Measurements from ENCODE around the gene CRKL.
"Not testable (repeated sequence)": the region's sequence is repeated elsewhere in the genome, so short reads cannot be mapped to it uniquely, and the experiment has no call there.

Gene CRKL

GRCh38 chr22:20889025-20889704 lies 28.0 kb upstream of the CRKL start:
- Mint-ChIP-seq H3K9me3 (no peaks in the 10 kb centered on the region), H3K27me3 (ENCODE audit: low read depth) (no peaks in the 10 kb centered on the region), H3K4me1 (ENCODE audit: low read depth) (no peaks in the 10 kb centered on the region), H3K36me3 (ENCODE audit: low read depth) (peaks cover 25% of the 10 kb centered on the region), H3K4me3 (no peak overlapping the region), H3K27ac (no peak overlapping the region)

GRCh38 chr22:20889904-20890540 lies 27.2 kb upstream of the CRKL start:
- peaks cover 21% of the 10 kb centered on the region for H3K36me3 Mint-ChIP-seq (ENCODE audit: low read depth)
- no peak overlapping the region for H3K27ac Mint-ChIP-seq
- no peaks in the 10 kb centered on the region for H3K4me1 Mint-ChIP-seq (ENCODE audit: low read depth)
- no peaks in the 10 kb centered on the region for H3K9me3 Mint-ChIP-seq
- H3K27me3 Mint-ChIP-seq (ENCODE audit: low read depth): no peaks in the 10 kb centered on the region
- no peak overlapping the region for H3K4me3 Mint-ChIP-seq

DNA sequence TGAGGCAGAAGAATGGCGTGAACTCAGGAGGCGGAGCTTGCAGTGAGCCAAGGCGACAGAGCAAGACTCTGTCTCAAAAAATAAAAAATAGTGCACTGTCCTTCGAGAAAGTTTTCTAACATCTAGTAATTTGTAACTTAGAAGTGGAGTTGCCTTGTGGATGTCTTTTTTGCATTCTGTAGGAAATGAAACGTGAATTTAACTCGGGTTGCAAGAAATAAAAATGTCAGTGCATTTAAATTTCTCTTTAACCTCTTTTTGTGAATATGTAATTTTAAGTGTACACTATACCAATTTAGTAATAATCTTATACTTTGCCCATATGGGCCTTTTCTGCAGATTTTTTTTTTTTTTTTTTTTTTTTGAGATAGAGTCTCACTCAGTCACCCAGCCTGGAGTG lies 26.2 kb upstream of the CRKL start:
- Mint-ChIP-seq H3K27me3 (ENCODE audit: low read depth) (peaks cover 3% of the 10 kb centered on the region), H3K27ac (no peak overlapping the region), H3K4me1 (ENCODE audit: low read depth) (no peaks in the 10 kb centered on the region), H3K4me3 (no peak overlapping the region), H3K9me3 (no peaks in the 10 kb centered on the region), H3K36me3 (ENCODE audit: low read depth) (peaks cover 19% of the 10 kb centered on the region)

- H3K27ac Mint-ChIP-seq; H3K4me1 Mint-ChIP-seq (ENCODE audit: low read depth); H3K9me3 Mint-ChIP-seq; H3K36me3 Mint-ChIP-seq (ENCODE audit: low read depth); H3K27me3 Mint-ChIP-seq (ENCODE audit: low read depth); H3K4me3 Mint-ChIP-seq: not testable (repeated sequence)
These were observed 19.5 kb upstream of the CRKL start for GRCh38 chr22:20897737-20898136.

DNA sequence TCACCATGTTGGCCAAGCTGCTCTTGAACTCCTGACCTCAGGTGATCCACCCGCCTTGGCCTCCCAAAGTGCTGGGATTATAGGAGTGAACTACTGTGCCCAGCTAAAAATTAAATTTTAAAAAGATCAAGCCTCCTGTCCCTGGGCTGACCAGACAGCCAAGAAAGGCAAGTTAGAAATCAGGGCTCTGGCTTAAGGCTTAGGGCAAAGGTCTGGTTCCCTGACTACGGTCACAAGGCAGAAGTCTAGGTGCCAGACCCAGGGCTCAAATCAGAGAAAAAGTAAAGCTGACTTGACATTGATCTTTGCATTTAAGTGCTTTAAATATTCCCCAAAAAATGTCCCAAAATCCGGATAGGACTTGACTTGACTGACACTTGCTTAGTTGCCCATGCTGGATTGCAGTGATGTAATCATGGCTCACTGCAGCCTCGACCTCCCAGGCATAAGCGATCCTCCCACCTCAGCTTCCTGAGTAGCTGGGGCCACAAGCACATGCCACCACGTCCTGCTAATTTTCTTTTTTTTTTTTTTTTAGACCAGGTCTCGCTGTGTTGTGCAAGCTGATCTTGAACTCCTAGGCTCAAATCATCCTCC lies 17.3 kb upstream of the CRKL start:
- peaks cover 10% of the 10 kb centered on the region for H3K27me3 Mint-ChIP-seq (ENCODE audit: low read depth)
- no peaks in the 10 kb centered on the region for H3K9me3 Mint-ChIP-seq
- no peak overlapping the region for H3K27ac Mint-ChIP-seq
- H3K36me3 Mint-ChIP-seq (ENCODE audit: low read depth): no peaks in the 10 kb centered on the region
- no peak overlapping the region for H3K4me3 Mint-ChIP-seq
- H3K4me1 Mint-ChIP-seq (ENCODE audit: low read depth): peaks cover 1% of the 10 kb centered on the region

GRCh38 chr22:20901093-20902033 lies 15.8 kb upstream of the CRKL start:
- peaks cover 17% of the 10 kb centered on the region for H3K27me3 Mint-ChIP-seq (ENCODE audit: low read depth)
- not testable (repeated sequence) for H3K27ac Mint-ChIP-seq; H3K36me3 Mint-ChIP-seq (ENCODE audit: low read depth); H3K9me3 Mint-ChIP-seq; H3K4me1 Mint-ChIP-seq (ENCODE audit: low read depth); H3K4me3 Mint-ChIP-seq

DNA sequence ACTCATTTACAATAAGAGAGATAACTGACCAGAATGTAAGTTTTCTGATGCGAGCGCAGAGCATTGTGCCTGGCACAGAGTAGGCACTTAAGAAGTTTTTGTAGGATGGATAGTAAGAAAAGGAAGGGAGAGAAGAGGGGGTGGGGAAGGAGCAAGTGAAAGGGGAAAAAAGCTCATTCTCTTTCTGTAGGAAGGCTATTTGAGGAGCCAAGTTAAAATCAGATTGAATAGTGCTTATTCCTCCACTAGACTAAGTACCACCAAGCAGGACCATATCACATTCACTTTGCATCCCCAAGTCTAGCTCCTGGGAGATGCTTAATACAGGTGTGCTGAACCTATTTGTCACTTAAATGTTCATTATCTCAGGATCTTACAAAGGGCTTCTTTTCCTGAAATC lies 14.1 kb upstream of the CRKL start:
- Mint-ChIP-seq H3K9me3 (no peaks in the 10 kb centered on the region), H3K4me3 (no peak overlapping the region), H3K36me3 (ENCODE audit: low read depth) (no peaks in the 10 kb centered on the region), H3K27me3 (ENCODE audit: low read depth) (peaks cover 22% of the 10 kb centered on the region), H3K27ac (no peak overlapping the region), H3K4me1 (ENCODE audit: low read depth) (peaks cover 1% of the 10 kb centered on the region)

- Mint-ChIP-seq H3K9me3 (no peaks in the 10 kb centered on the region), H3K4me3 (no peak overlapping the region)
These were observed 12.9 kb upstream of the CRKL start for GRCh38 chr22:20904008-20904979.

GRCh38 chr22:20904980-20905355 lies 12.2 kb upstream of the CRKL start:
- no peak overlapping the region for H3K27ac Mint-ChIP-seq
- peaks cover 3% of the 10 kb centered on the region for H3K4me1 Mint-ChIP-seq (ENCODE audit: low read depth)
- H3K9me3 Mint-ChIP-seq: no peaks in the 10 kb centered on the region
- no peaks in the 10 kb centered on the region for H3K36me3 Mint-ChIP-seq (ENCODE audit: low read depth)
- H3K4me3 Mint-ChIP-seq: no peak overlapping the region
- H3K27me3 Mint-ChIP-seq (ENCODE audit: low read depth): peaks cover 22% of the 10 kb centered on the region

More at GRCh38 chr22:20904008-20904979, 12.9 kb upstream of the CRKL start:
- H3K27me3 Mint-ChIP-seq (ENCODE audit: low read depth): peaks cover 22% of the 10 kb centered on the region
- H3K27ac Mint-ChIP-seq: no peak overlapping the region
- peaks cover 1% of the 10 kb centered on the region for H3K4me1 Mint-ChIP-seq (ENCODE audit: low read depth)
- no peaks in the 10 kb centered on the region for H3K36me3 Mint-ChIP-seq (ENCODE audit: low read depth)

DNA sequence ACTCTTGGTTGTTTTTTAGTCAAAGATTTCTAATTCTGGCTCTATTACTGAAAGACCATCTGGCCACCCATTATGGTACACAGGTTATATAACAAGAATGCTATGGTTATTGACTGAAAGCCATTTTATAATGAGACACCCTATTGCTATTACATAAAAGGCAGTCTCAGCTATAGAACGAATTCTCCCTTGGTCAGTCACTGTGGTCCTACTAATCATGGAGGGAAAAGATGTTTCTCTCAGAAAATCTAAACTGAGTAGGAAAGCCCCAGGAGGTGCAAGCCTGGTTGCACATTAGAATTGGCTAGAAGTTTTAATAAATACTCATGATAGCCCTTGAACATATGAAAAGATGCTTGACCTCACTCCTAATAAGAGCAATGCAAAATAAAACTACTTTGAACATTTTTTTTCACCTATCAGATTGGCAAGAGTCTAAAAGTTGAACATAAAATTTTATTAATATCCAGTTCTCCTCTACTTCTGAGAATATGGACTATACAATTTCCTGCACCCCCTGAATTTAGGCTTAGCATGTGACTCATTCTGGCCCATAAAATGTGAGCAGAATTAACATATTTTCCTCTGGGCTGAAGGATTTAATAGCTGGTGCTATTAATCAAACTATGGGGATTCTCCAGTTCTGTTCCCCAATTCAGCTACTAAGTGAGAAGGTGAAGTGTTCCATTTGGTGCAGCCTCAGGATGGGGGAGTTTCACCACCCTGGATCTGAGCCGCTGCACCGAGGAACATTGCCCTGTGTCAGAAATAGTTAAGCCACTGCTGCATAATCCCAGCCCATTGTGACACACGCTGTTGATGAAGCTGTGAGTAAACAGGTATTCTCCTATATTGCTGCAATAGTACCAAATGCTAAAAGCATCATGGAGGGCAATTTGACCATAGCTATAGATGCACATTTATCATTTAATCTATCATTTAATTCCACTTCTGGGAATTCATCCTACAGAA lies 11.5 kb upstream of the CRKL start:
- peaks cover 3% of the 10 kb centered on the region for H3K4me1 Mint-ChIP-seq (ENCODE audit: low read depth)
- no peaks in the 10 kb centered on the region for H3K36me3 Mint-ChIP-seq (ENCODE audit: low read depth)
- H3K27me3 Mint-ChIP-seq (ENCODE audit: low read depth): peaks cover 22% of the 10 kb centered on the region
- H3K4me3 Mint-ChIP-seq: no peak overlapping the region
- H3K9me3 Mint-ChIP-seq: no peaks in the 10 kb centered on the region
- H3K27ac Mint-ChIP-seq: no peak overlapping the region

DNA sequence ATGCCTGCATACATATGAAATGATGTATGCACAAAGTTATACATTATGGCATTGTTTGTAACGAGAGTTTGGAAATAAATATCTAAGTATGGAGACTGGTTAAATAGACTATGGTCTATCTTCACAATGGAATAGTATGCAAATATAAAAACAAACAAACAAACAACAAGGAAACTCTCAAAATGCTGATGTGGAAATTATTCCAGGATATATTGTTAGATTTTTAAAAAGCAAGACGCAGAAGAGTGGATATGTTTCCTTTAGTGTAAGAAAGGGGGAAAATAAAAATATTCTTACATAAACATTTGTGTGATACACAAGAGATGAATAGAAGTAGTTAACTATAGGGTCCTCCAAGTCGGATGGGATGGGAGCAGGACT lies 10.8 kb upstream of the CRKL start:
- Mint-ChIP-seq H3K4me3 (no peak overlapping the region), H3K36me3 (ENCODE audit: low read depth) (no peaks in the 10 kb centered on the region), H3K4me1 (ENCODE audit: low read depth) (peaks cover 3% of the 10 kb centered on the region), H3K27ac (no peak overlapping the region), H3K27me3 (ENCODE audit: low read depth) (peaks cover 22% of the 10 kb centered on the region), H3K9me3 (no peaks in the 10 kb centered on the region)

DNA sequence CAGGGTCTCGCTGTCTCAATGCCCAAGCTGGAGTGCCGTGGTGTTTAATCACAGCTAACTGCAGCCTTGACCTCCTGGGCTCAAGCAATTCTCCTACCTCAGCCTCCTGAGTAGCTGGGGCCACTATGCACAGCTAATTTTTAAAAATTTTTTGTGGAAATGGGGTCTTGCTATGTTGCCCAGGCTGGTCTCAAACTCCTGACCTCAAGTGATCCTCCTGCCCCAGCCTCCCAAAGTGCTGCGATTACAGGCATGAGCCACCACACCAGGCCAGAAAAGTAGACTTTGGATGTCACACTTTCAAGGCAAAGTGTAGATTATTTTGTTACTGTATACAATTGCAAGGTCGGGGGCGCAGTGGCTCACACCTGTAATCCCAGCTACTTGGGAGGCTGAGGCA lies 8.5 kb upstream of the CRKL start:
- H3K4me3 Mint-ChIP-seq; H3K36me3 Mint-ChIP-seq (ENCODE audit: low read depth); H3K4me1 Mint-ChIP-seq (ENCODE audit: low read depth); H3K27ac Mint-ChIP-seq; H3K9me3 Mint-ChIP-seq: not testable (repeated sequence)
- H3K27me3 Mint-ChIP-seq (ENCODE audit: low read depth): peaks cover 22% of the 10 kb centered on the region
